Heart right ventricle (tissue), 16 donors: ENCODE measurements around the gene IFIT3. TPM values are rescaled to one million over a fixed set of nuclear protein-coding genes. Genes with fewer than 3 reads are reported as not detected.

Source experiments
- ATAC-seq, 8 donors: fragments of 200-7000 bp; cut with Tn5 transposase; one replicate each; pipeline ENCODE4 v1.9.1; 2020; ENCODE audit warnings: mild to moderate bottlenecking in 8 of 8, moderate library complexity in 8 of 8, moderate number of reproducible peaks in 1 of 8
- DNase-seq, 2 donors: peaks; one replicate each; pipeline ENCODE4 v3.0.0-alpha.2; 2020
- H3K27ac ChIP-seq, 10 donors: fragments of 200-600 bp; sonication (generic) in 2 of 10; one replicate each; pipeline versions ENCODE4 v1.5.0 to v1.8.0; 2020 to 2022; ENCODE audit warnings: mild to moderate bottlenecking in 3 of 10
- H3K27me3 ChIP-seq, 7 donors: fragments of 200-600 bp; one replicate each; pipeline ENCODE4 v1.8.0; 2021 to 2022; ENCODE audit warnings: mild to moderate bottlenecking in 2 of 7
- H3K36me3 ChIP-seq, 9 donors: fragments of 200-600 bp; sonication (generic) in 1 of 9; one replicate each; pipeline versions ENCODE4 v1.5.0 to v1.8.0; 2020 to 2022; ENCODE audit warnings: mild to moderate bottlenecking in 2 of 9
- H3K4me1 ChIP-seq, 9 donors: fragments of 200-600 bp; sonication (generic) in 1 of 9; one replicate each; pipeline versions ENCODE4 v1.5.0 to v1.8.0; 2020 to 2022; ENCODE audit warnings: mild to moderate bottlenecking in 4 of 9
- H3K4me3 ChIP-seq, 10 donors: fragments of 200-600 bp; sonication (generic) in 2 of 10; one replicate each; pipeline versions ENCODE4 v1.5.0 to v1.8.0; 2020 to 2022; ENCODE audit warnings: mild to moderate bottlenecking in 7 of 10, moderate library complexity in 2 of 10
- H3K9me3 ChIP-seq, 11 donors: fragments of 200-600 bp in 10 of 11; sonication (generic) in 2 of 11; one replicate each; pipeline versions ENCODE4 v1.5.0 to v1.8.0; 2013 to 2022; ENCODE audit warnings: mild to moderate bottlenecking in 2 of 11, control low read depth in 1 of 11, moderate library complexity in 1 of 11
- CTCF ChIP-seq, 9 donors: fragments of 200-600 bp; sonication (generic) in 2 of 9; IDR thresholded peaks; one replicate each; pipeline versions ENCODE4 v1.5.0 to v1.8.0; 2021 to 2022; ENCODE audit warnings: antibody characterized with exemption in 9 of 9, mild to moderate bottlenecking in 5 of 9, moderate library complexity in 1 of 9
- WGBS, 2 donors: extraction: QIAGEN DNeasy Blood & Tissue Kit; methylation state at CpG; one replicate each; pipeline ENCODE4 v1.1.7; 2013; ENCODE audit warnings: inconsistent platforms in 1 of 2; 5-methylcytosine and 5-hydroxymethylcytosine counted together
- intact Hi-C, 10 donors: fragments of 100-400 bp; cut with DNase I; formaldehyde crosslinking; loops; one replicate each; pipeline versions ENCODE4 v1.11.1 to v1.14.2; 2022
- polyA plus RNA-seq, 2 donors: library from polyadenylated mRNA; stranded (reverse); fragments of 200-250 nt; gene quantifications; one replicate each; pipeline ENCODE4 v1.2.3, GENCODE V29; 2013
- total RNA-seq, 10 donors: library from RNA; stranded (reverse); fragmentation: NEBNext Ultra II Directional in 3 of 10; extraction: Animal tissue kit (Norgen Biotek cat#: 25700) in 3 of 10; gene quantifications; one replicate each; pipeline versions ENCODE4 v1.2.1 to v1.2.4, GENCODE V29; 2021 to 2023
- donor health status: Arrhythmogenic right ventricular cardiomyopathy.
- donor health status: ischemic (EF 13 %, LVEDD 7.1; RV severe dilation, severe dysfunction).
- donor health status: healthy with polysubstance abuse.
- donor health status: DM: no; HTN: yes; CAD: no.
- donor health status: DM: no; HTN: no; CAD: no.
- donor health status: ischemic (EF 25% LVEDD 6.9; RV normal size, moderate dysfunction).
- donor health status: ischemic (EF 25% LVEDD 5.7; RV mildly dilated, moderate dysfunction).
- donor health status: healthy.
- donor health status: DM: yes; HTN: yes; CAD: no.
- donor health status: Ischemic cardiomyopathy.
- donor health status: ischemic (EF 35%, LVEDD 5.7; RV mildly dilated, moderate dysfunction).
- donor health status: nonischemic (EF 11% LVEDD 7.7; RV severe dilation, severe dysfunction).
- donor health status: DM: yes; HTN: yes; CAD: no.
- donor health status: PGD.
- donor health status: ischemic (EF 29% LVEDD 5.4; RV normal size, mild dysfunction).
- donor health status: nonischemic (EF 23%, LVEDD 6.1; RV moderate dilation, normal function).

IFIT3 gene
- total and polyA plus RNA-seq, 12 donors: 4.7 to 102 (median 12.2) TPM

GRCh38 chr10:89335226-89335625 is 7.4 kb downstream of the IFIT3 start:
- DNase-seq (no peak), ATAC-seq (no peak)
- Histone ChIP-seq H3K27me3 (no peaks in the 10 kb centered on the region), H3K9me3 (no peaks in the 10 kb centered on the region), H3K4me3 (peak overlapping the region in 3 of 10 donors; percentile 6 to 67 (median 60)), H3K36me3 (peaks cover 0 to 37% (median 27%) of the 10 kb centered on the region in 9 donors), H3K4me1 (peaks cover 0 to 77% (median 53%) of the 10 kb centered on the region in 9 donors), H3K27ac (peak overlapping the region in 4 of 10 donors; percentile 1 to 96 (median 43))
- WGBS, 2 donors: 94 to 98% methylated on average over 3 of the region's 3 CpGs
- intact Hi-C loops: no loop called here
- TF ChIP-seq CTCF (IDR thresholded peaks at IDR 0.05): no peak

- H3K27ac ChIP-seq: peak overlapping the region in 1 of 10 donors; percentile 1
- H3K27me3 ChIP-seq: no peaks in the 10 kb centered on the region
- ATAC-seq (no peak), DNase-seq (no peak)
- H3K9me3 ChIP-seq: no peaks in the 10 kb centered on the region
- H3K4me3 ChIP-seq: no peak overlapping the region
- H3K36me3 ChIP-seq: peaks cover 0 to 47% (median 30%) of the 10 kb centered on the region in 9 donors
- peaks cover 0 to 71% (median 45%) of the 10 kb centered on the region in 9 donors for H3K4me1 ChIP-seq
- WGBS, 2 donors: 79 to 81% methylated on average over 3 of the region's 3 CpGs
- intact Hi-C loops: no loop called here
- TF ChIP-seq CTCF (IDR thresholded peaks at IDR 0.05): no peak
These were observed 8.4 kb downstream of the IFIT3 start for GRCh38 chr10:89336241-89336640.

- 83% methylated on average over 6 of the region's 6 CpGs for WGBS, 2 donors
- Histone ChIP-seq H3K27me3 (no peaks in the 10 kb centered on the region), H3K4me3 (no peak overlapping the region), H3K4me1 (peaks cover 0 to 73% (median 42%) of the 10 kb centered on the region in 9 donors), H3K9me3 (no peaks in the 10 kb centered on the region), H3K36me3 (peaks cover 0 to 54% (median 30%) of the 10 kb centered on the region in 9 donors), H3K27ac (peak overlapping the region in 2 of 10 donors; percentile 12 to 15)
- no peak for TF ChIP-seq CTCF (IDR thresholded peaks at IDR 0.05)
- intact Hi-C loops: no loop called here
- peak in 2 of 8 donors; percentile 16 to 32 for ATAC-seq
- DNase-seq: no peak
These were observed 9.7 kb downstream of the IFIT3 start for GRCh38 chr10:89337484-89337883.

GRCh38 chr10:89338713-89339112 is 10.9 kb downstream of the IFIT3 start:
- ATAC-seq: no peak
- peaks cover 0 to 54% (median 30%) of the 10 kb centered on the region in 9 donors for H3K36me3 ChIP-seq

More at GRCh38 chr10:89338713-89339112, 10.9 kb downstream of the IFIT3 start:
- Histone ChIP-seq H3K4me3 (no peak overlapping the region), H3K27ac (no peak overlapping the region), H3K27me3 (no peaks in the 10 kb centered on the region), H3K4me1 (peaks cover 0 to 73% (median 32%) of the 10 kb centered on the region in 9 donors), H3K9me3 (no peaks in the 10 kb centered on the region)
- TF ChIP-seq CTCF (IDR thresholded peaks at IDR 0.05): no peak
- DNase-seq: no peak
- 95 to 96% methylated on average over 3 of the region's 3 CpGs for WGBS, 2 donors
- intact Hi-C loops: no loop called here
